H1 (cell line): ENCODE data around the gene RHO. TPM values are rescaled to one million over a fixed set of nuclear protein-coding genes. Genes with fewer than 3 reads are reported as not detected.

ENCODE experiments used
- CEBPB ChIP-seq: IDR thresholded peaks from 2 replicates; pipeline ENCODE4 v1.6.1; 2012; ENCODE audit warnings: low read depth, low read length
- CTBP2 ChIP-seq: IDR thresholded peaks from 2 replicates; pipeline ENCODE4 v1.7.0; 2011; ENCODE audit warnings: borderline replicate concordance, mild to moderate bottlenecking, moderate library complexity, mixed read lengths, low read length; ENCODE audit not compliant: insufficient read depth, insufficient read length
- HDAC6 ChIP-seq: IDR thresholded peaks from one replicate; pipeline ENCODE4 v1.7.1; 2012; ENCODE audit warnings: low read depth, mild to moderate bottlenecking, inconsistent platforms, low read length, moderate library complexity
- RAD21 ChIP-seq, 2 experiments: IDR thresholded peaks in 1 of 2; conservative IDR thresholded peaks in 1 of 2; 2 replicates each; pipeline ENCODE4 v1.6.1; 2011; ENCODE audit warnings: low read depth in 2 of 2, low read length in 2 of 2, improper control_type of control experiment in 1 of 2, inconsistent platforms in 1 of 2, mild to moderate bottlenecking in 1 of 2, moderate library complexity in 1 of 2
- polyA plus RNA-seq, 7 experiments: library from polyadenylated mRNA; depleted of rRNA in 3 of 7; stranded (reverse) in 5 of 7; unstranded in 2 of 7; fragments of >200 nt in 5 of 7; fragments of 200-250 nt in 2 of 7; gene quantifications; 1 replicate in 5 of 7; 2 replicates in 1 of 7; 4 replicates in 1 of 7; pipeline versions ENCODE4 v1.2.1 to v1.2.3, GENCODE V29; 2011 to 2013; ENCODE audit warnings: missing spikeins in 2 of 7, mixed read lengths in 2 of 7
- total RNA-seq: library from RNA; stranded (reverse); fragmentation: NEBNext Ultra II Directional; extraction: Animal tissue kit (Norgen Biotek cat#: 25700); gene quantifications from 2 replicates; pipeline ENCODE4 v1.2.1, GENCODE V29; 2021

RHO gene
- total and polyA plus RNA-seq, 2 of the 8 experiments (the other 6 are each of a cell fraction or from before 2014, with no cell fraction given), result not detected

GRCh38 chr3:129561619-129562248 lies 33.3 kb downstream of the RHO start (continued):
- no peak for TF ChIP-seq RAD21 (IDR thresholded peaks at IDR 0.05 in 1 of 2, conservative IDR thresholded peaks at IDR 0.05 in 1 of 2; ENCODE audit: low read depth in 2 of 2, low read length in 2 of 2)
- no peak for TF ChIP-seq CTBP2
- no peak for TF ChIP-seq CEBPB
- TF ChIP-seq HDAC6, result no peak
